ENCODE results near the gene DUSP8.

GRCh38 chr11:1528710-1529109 is 43.4 kb downstream of the DUSP8 start:
- TF ChIP-seq EZH2 (IDR thresholded peaks at IDR 0.05; ENCODE audit: borderline replicate concordance, insufficient read depth, low read length, poor library complexity, severe bottlenecking) (no peak), CTCF (IDR thresholded peaks at IDR 0.05; ENCODE audit: poor library complexity, severe bottlenecking) (no peak), POLR2AphosphoS5 (IDR thresholded peaks at IDR 0.05) (no peak), EP300 (conservative IDR thresholded peaks at IDR 0.05; ENCODE audit: poor library complexity, severe bottlenecking) (no peak), MXI1 (conservative IDR thresholded peaks at IDR 0.05; ENCODE audit: poor library complexity, severe bottlenecking) (no peak), REST (IDR thresholded peaks at IDR 0.05; ENCODE audit: borderline replicate concordance) (no peak)
